HL-60 (cell line): ENCODE data around the gene PSENEN.
"Not testable (repeated sequence)": the region's sequence is repeated elsewhere in the genome, so short reads cannot be mapped to it uniquely, and the experiment has no call there.

ENCODE experiments used
- CTCF ChIP-seq: IDR thresholded peaks from one replicate; pipeline ENCODE4 v1.5.1; 2011; ENCODE audit warnings: low read length, control low read depth, inconsistent platforms; ENCODE audit not compliant: insufficient read depth
- GABPA ChIP-seq: IDR thresholded peaks from 2 replicates; pipeline ENCODE4 v1.6.1; 2012; ENCODE audit warnings: low read depth
- POLR2AphosphoS5 ChIP-seq: IDR thresholded peaks from 2 replicates; pipeline ENCODE4 v1.6.1; 2012; ENCODE audit warnings: low read depth
- SPI1 ChIP-seq: IDR thresholded peaks from 2 replicates; pipeline ENCODE4 v1.6.1; 2012; ENCODE audit warnings: low read depth, mild to moderate bottlenecking, borderline replicate concordance

GRCh38 chr19:35795564-35795963, 50.1 kb downstream of the PSENEN start:
- TF ChIP-seq CTCF, POLR2AphosphoS5, SPI1, GABPA: not testable (repeated sequence)
